Stimulated activated CD8-positive, alpha-beta memory T cell treated with anti-CD3 and anti-CD28 coated beads, Interleukin-4, amount 100 ng/mL, for 4 hours (primary cell): Measurements from ENCODE around the gene EVA1B.

Source experiments
- DNase-seq, 2 donors: peaks; one replicate each; pipeline ENCODE4 v3.0.0-alpha.2; 2020; ENCODE audit warnings: low read depth in 2 of 2, low spot score in 1 of 2

EVA1B gene

DNA sequence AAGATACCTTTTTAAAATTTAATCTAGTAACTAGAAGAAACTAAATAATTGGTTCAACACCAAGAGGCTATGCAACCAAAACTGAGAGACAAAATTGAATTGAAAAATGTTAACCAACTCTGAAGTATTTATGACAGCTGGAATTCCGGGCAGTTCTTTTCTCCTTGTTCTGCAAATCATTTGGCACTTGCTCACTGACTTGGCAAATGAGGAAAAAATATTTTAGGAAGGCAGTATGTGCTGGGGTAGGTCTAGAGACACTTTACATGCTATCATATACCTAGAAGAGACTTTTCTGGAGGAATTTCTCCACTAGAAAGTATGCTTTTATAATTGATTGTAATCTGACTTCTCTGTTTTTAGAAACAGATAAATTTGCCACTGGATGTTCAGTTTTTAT, 39.4 kb downstream of the EVA1B start:
- no peak for DNase-seq

GRCh38 chr1:36279789-36280296, 43.6 kb downstream of the EVA1B start:
- DNase-seq = no peak

DNA sequence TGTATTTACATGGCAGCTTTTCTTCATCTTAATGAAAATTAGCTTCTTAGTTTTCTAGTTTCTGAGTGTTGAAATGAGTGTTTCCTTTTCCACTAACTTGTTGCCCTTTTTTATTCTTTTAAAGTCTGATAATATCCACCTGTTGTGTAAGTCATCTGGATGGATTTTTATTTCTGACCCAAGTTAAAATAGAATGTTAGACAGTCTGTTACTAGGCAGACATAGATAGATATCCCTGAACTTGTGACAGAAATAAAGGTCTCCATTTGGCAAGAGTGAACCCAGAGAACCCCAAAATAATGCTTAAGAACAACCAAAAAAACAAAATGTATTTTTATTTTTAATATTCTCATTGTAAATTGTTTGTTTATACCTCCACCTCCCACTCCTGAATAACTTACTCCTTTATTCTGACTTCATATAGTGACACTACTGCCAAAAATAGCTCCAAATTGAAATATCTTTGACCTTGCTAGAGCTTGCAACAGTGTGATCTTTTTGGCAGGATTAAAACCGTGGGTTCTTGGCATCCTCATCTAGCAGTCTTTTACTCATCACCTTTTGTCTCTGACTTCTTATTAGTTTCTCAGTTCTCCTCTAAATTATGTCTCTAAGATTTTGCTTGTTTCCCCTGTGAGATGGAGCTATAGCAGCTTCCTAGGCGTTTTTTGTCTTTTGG, 44.2 kb downstream of the EVA1B start:
- no peak for DNase-seq

DNA sequence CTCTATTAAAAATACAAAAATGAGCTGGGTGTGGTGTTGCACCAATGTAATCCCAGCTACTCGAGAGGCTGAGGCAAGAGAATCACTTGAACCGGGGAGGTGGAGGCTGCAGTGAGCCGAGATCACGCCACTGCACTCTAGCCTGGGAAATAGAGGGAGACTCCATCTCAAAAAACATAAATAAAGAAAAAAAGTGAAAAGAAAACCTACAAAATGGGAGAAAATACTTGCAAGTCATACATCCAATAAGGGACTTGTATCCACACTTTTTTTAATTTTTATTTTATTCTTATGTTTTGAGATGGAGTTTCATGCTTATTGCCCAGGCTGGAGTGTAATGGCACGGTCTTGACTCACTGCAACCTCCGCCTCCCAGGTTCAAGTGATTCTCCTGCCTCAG, 46.8 kb downstream of the EVA1B start:
- DNase-seq = no peak

DNA sequence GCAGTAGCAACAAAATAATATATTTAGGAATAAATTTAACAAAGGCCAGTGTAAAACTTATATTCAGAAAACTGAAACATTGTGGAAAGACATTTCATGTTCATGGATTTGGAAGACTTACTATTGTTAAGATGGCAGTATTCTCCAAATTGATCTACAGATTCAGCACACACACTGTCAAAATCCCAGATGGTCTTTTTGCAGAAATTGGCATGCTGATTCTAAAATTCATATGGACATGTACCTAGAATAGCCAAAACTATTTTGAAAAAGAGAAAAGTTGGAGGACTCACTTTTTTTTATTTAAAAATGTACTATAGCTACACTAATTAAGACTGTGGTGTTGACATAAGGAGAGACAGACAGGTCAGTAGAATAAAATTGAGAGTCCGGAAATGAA, 49.2 kb downstream of the EVA1B start:
- no peak for DNase-seq

- DNase-seq = no peak
These were observed 50.4 kb downstream of the EVA1B start for GRCh38 chr1:36273024-36273423.
